H7 (cell line): ENCODE data around the gene E2F4. TPM values are rescaled to one million over a fixed set of nuclear protein-coding genes. Genes with fewer than 3 reads are reported as not detected.

Experiments used
- DNase-seq: peaks from one replicate; pipeline ENCODE4 v3.0.0; 2012
- H3K27me3 ChIP-seq: 2 replicates; pipeline ENCODE4 v1.6.0; 2011; ENCODE audit warnings: mild to moderate bottlenecking, low read length; ENCODE audit not compliant: control insufficient read depth, insufficient read depth
- H3K36me3 ChIP-seq: replicated peaks from 2 replicates; pipeline ENCODE4 v1.5.1; 2011; ENCODE audit warnings: low read length; ENCODE audit not compliant: control insufficient read depth, insufficient read depth
- H3K4me3 ChIP-seq: 2 replicates; pipeline ENCODE4 v1.5.1; 2011; ENCODE audit warnings: low read depth, mild to moderate bottlenecking, control low read depth, low read length, moderate library complexity; ENCODE audit not compliant: insufficient read depth
- total RNA-seq: library from RNA; depleted of rRNA; stranded (reverse); fragments of >200 nt; shearing (Covaris generic); gene quantifications from 2 replicates; pipeline ENCODE4 v1.2.3, GENCODE V29; 2014

E2F4 gene
- total RNA-seq, 1 experiment from 2014 or later = 117 TPM

DNA sequence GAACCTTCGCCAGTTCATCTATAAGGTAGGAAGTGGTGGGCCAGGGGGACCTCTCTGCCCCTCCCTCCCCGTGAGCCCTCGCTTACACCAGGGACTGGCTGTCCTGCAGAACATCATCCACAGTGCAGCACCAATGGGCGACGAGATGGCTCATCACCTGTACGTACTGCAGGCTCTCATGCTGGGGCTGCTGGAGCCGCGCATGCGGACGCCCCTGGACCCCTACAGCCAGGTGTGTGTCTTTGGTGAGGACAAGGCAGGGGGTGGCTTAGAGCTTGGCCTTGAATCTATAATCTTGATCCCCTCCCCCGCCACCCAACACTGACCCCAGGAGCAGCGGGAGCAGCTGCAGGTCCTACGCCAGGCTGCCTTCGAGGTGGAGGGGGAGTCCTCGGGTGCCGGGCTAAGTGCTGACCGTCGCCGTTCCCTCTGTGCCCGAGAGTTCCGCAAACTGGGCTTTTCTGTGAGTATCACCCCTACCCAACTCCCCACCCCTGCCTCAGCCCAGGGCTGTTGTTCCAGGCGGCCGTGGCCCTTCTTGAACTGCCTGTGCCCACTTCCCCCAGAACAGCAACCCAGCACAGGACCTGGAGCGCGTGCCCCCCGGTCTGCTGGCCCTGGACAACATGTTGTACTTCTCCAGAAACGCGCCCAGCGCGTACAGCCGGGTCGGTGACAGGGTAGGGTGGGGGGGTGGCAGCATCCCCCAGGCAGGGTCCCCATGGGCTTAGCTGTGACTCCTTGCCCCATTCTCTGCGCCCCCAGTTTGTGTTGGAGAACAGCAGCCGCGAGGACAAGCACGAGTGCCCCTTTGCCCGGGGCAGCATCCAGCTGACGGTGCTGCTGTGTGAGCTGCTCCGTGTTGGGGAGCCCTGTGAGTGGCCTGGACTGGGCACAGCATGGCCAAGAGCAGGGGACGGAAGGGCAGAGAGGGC lies 9.7 kb downstream of the E2F4 start:
- no peaks in the 10 kb centered on the region for H3K27me3 ChIP-seq

DNA sequence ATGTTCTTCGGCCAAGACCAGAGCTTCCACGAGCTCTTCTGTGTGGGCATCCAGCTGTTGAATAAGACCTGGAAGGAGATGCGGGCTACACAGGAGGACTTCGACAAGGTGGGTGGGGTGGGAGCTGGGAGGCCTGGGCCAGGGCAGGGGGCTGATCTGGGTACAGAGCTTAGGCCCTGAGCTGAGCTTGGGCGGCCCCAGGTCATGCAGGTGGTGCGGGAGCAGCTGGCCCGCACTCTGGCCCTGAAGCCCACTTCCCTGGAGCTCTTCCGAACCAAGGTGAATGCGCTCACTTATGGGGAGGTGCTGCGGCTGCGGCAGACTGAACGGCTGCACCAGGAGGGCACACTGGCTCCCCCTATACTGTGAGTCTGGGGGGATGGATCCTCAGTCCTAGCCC lies 10.5 kb downstream of the E2F4 start:
- Histone ChIP-seq H3K36me3 (peaks cover 2% of the 10 kb centered on the region), H3K4me3 (no peak overlapping the region), H3K27me3 (no peaks in the 10 kb centered on the region)
- DNase-seq = peak; percentile 45

More for the DNA sequence above, 9.7 kb downstream of the E2F4 start:
- DNase-seq = peak; percentile 50
- H3K36me3 ChIP-seq = peaks cover 9% of the 10 kb centered on the region
- H3K4me3 ChIP-seq = no peak overlapping the region

DNA sequence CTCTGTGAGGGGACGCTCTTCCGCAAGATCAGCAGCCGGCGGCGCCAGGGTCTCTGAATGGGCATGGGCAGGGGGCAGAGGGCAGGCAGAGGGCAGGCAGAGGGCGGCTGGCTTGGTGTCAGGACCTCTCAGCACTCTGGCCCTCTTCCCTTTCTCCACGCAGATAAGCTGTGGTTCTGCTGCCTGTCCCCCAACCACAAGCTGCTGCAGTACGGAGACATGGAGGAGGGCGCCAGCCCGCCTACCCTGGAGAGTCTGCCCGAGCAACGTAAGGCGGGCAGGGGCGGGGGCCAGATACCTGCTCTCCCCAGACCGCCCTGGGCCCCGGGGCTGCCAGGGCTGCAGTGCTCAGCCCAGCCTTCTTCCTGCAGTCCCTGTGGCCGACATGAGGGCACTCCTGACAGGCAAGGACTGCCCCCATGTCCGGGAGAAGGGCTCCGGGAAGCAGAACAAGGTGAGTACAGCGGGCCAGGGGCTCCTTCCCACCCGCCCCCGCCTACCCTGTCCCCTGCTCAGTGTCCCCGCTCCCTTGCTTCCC lies 11.1 kb downstream of the E2F4 start:
- DNase-seq = peak; percentile 60
- no peaks in the 10 kb centered on the region for H3K27me3 ChIP-seq
- no peaks in the 10 kb centered on the region; the same call in 1 of the 2 replicates for H3K36me3 ChIP-seq
- no peak overlapping the region for H3K4me3 ChIP-seq

DNA sequence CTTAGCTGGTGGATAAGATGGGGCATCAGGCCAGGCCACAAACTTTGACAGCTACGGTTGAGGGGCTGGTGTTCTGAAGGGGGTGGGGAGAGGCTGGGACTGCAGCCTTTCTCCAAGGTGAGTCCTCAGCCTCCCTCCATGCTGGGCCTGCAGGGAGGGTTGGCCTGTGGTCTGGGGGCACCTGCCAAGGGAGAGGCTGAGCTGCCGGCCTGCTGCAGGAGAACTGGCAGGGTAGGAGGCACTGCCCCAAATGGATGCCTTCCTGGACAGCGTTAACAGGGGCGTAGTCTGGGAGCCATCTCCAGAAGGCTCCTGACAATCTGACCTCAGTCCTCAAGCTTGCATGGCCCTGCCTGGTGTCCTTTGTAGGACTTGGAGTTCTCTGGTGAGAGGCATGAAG lies 12.1 kb downstream of the E2F4 start:
- no peaks in the 10 kb centered on the region for H3K27me3 ChIP-seq
- DNase-seq = no peak
- no peak overlapping the region for H3K4me3 ChIP-seq
- H3K36me3 ChIP-seq = no peaks in the 10 kb centered on the region; the same call in 1 of the 2 replicates

DNA sequence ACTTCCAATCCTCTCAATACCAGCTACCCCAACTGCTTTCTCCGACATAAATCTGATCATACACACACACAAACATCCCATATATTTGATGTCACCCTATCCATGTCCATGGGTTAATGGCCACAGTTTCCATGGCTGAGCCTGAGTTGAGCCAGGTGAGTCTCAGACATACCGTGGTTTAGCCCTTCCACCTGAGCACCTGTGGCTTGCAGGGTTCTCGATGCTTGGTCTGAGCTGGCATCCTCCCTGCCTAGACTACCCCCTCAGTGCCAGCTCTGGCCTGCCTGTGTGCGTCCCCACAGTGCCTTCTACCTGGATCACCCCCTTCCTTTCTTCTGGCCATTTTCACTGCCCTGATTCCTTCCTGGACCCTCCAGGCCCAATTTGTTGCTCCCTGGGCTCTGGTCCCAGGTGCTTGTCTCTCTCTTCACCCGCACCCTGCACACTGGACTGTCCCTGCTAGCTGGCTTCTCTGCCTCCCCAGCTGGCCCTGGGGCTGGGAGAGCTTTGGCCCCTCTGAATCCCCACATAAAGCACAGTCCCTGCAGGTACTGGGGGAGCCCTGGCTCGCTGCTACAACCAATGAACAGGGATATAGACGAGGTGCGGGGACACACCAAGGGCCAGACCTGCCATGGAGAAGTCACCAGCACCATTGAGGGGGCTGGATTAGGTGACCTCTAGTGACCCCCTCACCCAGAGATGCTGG lies 14.3 kb downstream of the E2F4 start:
- DNase-seq = no peak
- Histone ChIP-seq H3K27me3 (no peaks in the 10 kb centered on the region), H3K4me3 (no peak overlapping the region), H3K36me3 (no peaks in the 10 kb centered on the region; the same call in 1 of the 2 replicates)

DNA sequence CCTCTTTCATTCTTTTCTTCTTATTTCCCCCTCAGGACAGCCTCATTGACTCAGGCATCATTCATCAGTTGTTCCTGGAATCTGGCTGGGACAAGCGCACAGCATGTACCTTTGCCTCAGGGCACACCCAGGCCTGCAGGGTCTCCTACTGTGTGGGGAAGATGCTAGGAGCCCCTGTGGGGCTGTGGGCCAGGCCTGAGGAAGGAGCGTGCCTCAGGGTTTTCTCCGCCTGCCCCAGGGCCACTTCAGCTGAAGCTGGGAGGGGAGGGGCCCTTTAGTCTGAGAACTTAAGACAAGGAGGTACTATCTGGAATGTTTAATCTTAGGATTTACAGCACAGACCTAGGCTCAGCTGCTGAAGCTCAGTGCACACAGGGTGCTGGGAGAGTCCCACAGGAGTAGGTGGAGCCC lies 14.9 kb downstream of the E2F4 start:
- no peaks in the 10 kb centered on the region; the same call in 1 of the 2 replicates for H3K36me3 ChIP-seq
- no peak overlapping the region for H3K4me3 ChIP-seq
- no peaks in the 10 kb centered on the region; the same call in 1 of the 2 replicates for H3K27me3 ChIP-seq
- no peak for DNase-seq

DNA sequence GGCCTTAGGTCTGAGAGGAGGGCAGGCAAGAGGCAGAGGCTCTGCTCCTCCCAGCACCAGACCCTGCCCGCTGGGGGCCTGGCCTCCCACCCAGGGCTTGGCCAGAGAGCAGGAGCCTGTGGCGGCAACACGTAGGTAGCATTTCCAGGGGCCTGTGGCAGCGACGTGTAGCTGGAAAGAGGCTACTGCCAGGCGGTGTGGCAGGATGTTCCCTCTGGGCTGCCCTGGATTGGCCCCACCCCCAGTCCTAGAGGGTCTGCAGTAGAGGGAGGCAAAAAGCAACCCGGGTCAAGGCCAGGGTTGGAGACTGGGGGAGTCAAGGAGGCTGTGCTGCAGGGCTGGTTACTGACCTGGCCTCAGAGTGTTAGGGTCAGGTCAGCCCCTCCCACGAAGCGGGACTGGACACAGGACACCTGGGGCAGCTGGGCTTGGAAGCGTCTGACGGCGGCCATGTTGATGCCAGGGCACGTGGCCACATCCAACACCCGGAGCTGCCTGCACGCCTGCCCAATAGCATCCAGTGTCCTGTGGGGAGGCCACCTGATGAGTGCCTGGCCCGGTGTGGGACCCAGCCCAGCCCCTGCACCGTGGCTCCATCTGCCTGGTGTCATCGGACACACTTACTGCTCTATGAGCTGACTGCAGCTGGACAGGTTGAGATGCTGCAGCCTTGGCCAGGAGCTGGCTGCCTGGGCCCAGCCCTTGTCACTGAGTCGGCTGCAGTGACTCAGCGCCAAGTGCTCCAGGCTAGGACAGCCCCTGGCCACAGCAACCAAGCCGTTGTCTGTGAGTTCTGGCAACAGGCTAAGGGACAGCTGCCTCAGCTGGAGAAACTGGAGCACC lies 15.5 kb downstream of the E2F4 start:
- H3K27me3 ChIP-seq = no peaks in the 10 kb centered on the region; the same call in 1 of the 2 replicates
- H3K4me3 ChIP-seq = no peak overlapping the region
- DNase-seq = peak; percentile 74
- no peaks in the 10 kb centered on the region; the same call in 1 of the 2 replicates for H3K36me3 ChIP-seq

DNA sequence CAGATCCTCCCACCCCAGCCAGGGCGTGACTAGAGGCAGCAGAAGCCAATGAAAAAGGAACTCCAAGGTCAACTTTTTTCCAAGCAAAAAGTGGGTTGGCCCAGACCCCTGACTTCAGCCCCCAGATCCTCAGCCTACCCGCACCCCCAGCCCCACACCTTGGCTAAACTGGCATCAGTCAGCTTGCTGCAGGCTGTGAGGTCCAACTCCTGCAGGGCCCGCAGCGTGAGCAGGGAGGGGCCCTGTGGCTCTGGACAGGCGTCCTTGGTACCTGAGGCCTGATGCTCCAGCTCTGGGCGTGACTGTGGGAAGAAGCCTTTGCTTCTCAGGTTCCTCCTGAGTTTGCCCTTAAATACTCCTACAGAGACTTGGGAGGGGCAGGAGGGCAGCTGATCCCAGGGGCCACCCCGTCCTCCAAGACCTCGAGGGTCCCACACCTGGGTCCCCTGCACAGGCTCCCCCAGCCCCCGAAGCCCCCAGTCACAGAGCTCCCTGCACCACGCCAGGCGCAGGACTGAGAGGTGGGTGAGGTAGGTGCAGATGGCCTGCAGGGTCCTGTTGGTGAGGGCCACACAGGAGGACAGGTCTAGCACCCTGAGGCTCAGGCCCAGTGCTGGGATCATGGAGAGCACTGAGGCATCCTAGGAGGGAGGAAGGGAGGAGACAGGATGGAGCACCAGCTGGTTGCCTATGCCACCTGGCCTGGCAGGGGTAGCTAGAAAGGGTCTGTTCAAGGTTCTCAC lies 16.4 kb downstream of the E2F4 start:
- Histone ChIP-seq H3K36me3 (no peaks in the 10 kb centered on the region; the same call in 1 of the 2 replicates), H3K27me3 (no peaks in the 10 kb centered on the region; the same call in 1 of the 2 replicates), H3K4me3 (no peak overlapping the region)
- DNase-seq = no peak

DNA sequence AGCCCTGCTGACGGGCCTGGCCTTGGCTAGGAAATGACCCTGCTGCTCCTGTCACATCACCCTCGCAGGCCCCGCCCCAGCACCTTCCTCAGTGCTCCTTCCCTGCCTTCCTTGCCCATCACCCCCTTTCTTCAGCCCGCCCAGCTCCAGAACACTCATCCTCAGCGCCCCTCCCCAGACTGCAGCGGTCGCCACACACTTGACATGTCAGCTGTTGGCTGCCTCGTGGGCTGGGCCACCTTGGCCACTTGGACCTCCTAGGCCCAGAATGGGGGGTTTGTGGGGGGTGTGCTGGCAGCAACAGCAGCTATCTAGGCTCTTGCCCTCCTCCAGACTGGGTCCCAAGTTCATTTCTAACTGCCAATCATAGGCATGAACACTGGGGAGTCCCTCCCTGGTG lies 17.6 kb downstream of the E2F4 start:
- Histone ChIP-seq H3K27me3 (no peaks in the 10 kb centered on the region; the same call in 1 of the 2 replicates), H3K36me3 (no peaks in the 10 kb centered on the region), H3K4me3 (no peak overlapping the region)
- no peak for DNase-seq

DNA sequence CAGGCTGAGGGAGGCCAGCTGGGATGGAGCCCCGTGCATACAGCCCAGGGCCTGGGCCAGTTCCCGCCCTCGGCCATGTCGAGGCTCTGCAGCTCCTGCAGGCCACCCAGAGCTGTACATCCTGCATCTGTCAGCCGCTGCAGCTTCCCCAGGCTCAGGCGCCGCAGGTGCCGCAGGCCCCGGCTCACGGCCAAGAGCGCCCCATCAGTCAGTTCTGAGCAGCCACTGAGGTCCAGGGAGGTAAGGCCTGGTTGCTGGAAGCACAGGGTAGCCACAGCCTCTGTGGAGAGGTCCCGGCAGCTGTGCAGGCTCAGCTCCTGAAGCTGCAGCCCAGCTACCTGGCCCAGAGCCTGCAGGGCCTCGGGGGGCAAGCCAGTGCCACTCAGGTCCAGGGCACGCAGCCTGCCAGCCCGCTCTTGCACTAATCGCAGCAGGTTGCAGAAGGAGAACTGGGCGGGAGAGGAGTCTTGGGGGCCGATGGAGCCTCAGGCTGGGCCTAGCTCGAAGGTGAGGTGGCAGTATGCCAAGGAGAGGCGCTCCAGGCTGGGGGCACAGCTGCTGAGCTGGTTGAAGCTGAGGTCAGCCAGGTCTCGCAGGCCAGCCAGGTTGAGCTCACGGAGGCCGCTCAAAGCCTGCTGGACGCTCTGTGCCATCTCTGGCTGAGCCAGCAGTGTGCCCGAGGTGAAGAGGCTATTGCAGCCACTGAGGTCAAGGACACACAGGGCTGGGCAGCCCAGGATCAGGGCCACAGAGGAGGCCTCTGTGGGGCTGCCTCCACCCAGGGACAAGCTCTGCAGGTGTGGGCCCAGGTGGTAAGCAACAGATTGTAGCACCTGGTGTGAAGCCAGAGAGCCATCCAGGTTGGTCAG lies 18.3 kb downstream of the E2F4 start:
- peak; percentile 73 for DNase-seq
- Histone ChIP-seq H3K27me3 (no peaks in the 10 kb centered on the region; the same call in 1 of the 2 replicates), H3K4me3 (no peak overlapping the region), H3K36me3 (no peaks in the 10 kb centered on the region)

DNA sequence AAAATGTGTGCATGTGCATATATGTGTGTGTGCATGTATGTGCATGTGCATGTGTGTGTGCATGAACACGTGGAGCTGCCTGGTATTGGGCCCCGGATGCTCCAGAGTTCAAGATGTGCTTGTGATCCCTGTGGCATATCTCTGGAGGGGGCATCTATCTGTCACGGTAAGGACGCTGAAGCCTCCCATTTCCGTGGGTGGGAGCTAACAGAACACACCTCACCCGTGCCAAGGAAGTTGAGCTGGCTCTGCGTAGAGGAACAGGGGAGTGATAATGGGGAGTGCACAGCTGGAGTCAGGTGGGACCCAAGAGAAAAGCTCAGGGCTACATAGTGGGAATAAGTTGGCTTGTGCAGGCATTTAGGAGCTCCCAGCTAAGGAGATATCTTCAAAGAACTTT lies 19.7 kb downstream of the E2F4 start:
- Histone ChIP-seq H3K4me3 (no peak overlapping the region), H3K36me3 (no peaks in the 10 kb centered on the region)
- DNase-seq = no peak

DNA sequence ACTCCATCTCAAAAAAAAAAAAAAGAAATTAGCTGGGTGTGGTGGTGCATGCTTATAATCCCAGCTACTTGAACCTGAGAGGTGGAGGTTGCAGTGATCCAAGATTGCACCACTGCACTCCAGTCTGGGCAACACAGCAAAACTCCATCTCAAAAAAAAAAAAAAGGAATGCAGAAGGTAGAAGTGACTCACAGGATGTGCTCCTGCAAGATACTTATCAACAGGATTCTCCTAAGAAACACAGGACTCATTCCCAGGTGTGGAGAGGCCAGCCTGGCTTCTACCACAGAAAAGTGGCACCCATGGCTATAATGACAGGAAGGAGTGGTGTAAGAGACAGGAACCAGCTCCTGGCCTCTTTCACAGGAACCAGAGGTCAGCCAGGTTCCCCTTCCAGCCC lies 20.8 kb downstream of the E2F4 start:
- H3K4me3 ChIP-seq = no peak overlapping the region
- DNase-seq = no peak
- H3K36me3 ChIP-seq = no peaks in the 10 kb centered on the region
- H3K27me3 ChIP-seq = no peaks in the 10 kb centered on the region; the same call in 1 of the 2 replicates

More for the DNA sequence above, 19.7 kb downstream of the E2F4 start:
- no peaks in the 10 kb centered on the region; the same call in 1 of the 2 replicates for H3K27me3 ChIP-seq
